PC-9 (cell line): ENCODE results near the gene CLEC3A.

Experiments used
- EZH2 ChIP-seq: fragments of 200-600 bp; sonication (generic); IDR thresholded peaks from 2 replicates; pipeline ENCODE4 v1.8.0; 2017; ENCODE audit warnings: antibody characterized with exemption, low read depth
- TF ChIP-seq, protein P1 (sequence below): fragments of 200-600 bp; sonication (generic); conservative IDR thresholded peaks from 2 replicates; pipeline ENCODE4 v1.6.1; 2017; ENCODE audit warnings: mixed run types, antibody characterized with exemption, mild to moderate bottlenecking, moderate library complexity

DNA sequence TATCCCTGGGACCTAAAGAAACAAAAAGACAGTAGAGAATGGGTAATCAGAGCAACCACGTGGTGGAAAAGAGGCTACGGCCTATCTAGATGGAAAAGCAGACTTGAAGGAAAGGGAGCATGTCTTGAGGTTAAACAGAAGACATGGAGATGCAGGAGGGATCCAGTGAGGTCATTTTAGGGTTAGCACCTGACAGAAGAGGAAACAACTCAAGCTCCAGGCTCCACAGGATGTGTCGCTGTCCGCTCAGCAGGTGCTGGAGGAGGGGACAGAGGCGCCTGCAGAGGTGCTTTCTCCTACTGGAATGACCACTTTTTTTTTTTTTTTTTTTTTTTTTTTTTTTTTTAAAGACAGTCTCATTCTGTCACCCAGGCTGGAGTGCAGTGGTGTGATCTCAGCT is 47.5 kb upstream of the CLEC3A start:
- TF ChIP-seq, protein P1, sequence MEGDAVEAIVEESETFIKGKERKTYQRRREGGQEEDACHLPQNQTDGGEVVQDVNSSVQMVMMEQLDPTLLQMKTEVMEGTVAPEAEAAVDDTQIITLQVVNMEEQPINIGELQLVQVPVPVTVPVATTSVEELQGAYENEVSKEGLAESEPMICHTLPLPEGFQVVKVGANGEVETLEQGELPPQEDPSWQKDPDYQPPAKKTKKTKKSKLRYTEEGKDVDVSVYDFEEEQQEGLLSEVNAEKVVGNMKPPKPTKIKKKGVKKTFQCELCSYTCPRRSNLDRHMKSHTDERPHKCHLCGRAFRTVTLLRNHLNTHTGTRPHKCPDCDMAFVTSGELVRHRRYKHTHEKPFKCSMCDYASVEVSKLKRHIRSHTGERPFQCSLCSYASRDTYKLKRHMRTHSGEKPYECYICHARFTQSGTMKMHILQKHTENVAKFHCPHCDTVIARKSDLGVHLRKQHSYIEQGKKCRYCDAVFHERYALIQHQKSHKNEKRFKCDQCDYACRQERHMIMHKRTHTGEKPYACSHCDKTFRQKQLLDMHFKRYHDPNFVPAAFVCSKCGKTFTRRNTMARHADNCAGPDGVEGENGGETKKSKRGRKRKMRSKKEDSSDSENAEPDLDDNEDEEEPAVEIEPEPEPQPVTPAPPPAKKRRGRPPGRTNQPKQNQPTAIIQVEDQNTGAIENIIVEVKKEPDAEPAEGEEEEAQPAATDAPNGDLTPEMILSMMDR = no peak
- no peak for TF ChIP-seq EZH2
